ENCODE measurements around the gene TBC1D21.

TBC1D21 gene

DNA sequence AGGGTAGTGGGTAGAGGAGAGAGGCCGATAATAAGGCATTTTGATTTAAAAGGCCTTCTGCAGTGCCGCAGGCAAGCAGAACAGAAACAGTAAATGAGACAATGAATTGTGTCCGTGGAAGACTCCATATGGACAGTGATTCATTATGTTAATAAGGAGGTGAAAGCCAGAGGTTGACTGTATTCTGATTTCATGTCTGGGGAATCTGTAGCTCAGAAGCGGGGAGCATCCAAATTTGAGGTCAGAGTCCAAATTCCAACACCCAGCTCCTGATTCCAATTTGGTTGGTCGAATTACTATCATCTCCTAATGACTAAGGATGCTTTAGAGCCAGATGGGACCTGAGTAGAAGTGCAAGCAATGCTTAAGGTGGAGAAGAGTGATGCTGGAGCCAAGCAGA lies 1.0 kb upstream of the TBC1D21 start:
- no peak for TF ChIP-seq CTCF (IDR thresholded peaks at IDR 0.05; ENCODE audit: control insufficient read depth, insufficient read depth, low read depth, low read length, missing control alignments)
- no peak overlapping the region for H3K4me3 ChIP-seq (ENCODE audit: control insufficient read depth, low read depth, low read length)
- peak; percentile 43 for DNase-seq (ENCODE audit: low read depth)

- no peak overlapping the region for H3K4me3 ChIP-seq (ENCODE audit: control insufficient read depth, low read depth, low read length)
- TF ChIP-seq CTCF (IDR thresholded peaks at IDR 0.05; ENCODE audit: control insufficient read depth, insufficient read depth, low read depth, low read length, missing control alignments): peak; percentile 50
- peak; percentile 20 for DNase-seq (ENCODE audit: low read depth)
Measured at GRCh38 chr15:73873889-73874511, 636 bp downstream of the TBC1D21 start.

- no peak for TF ChIP-seq CTCF (IDR thresholded peaks at IDR 0.05; ENCODE audit: control insufficient read depth, insufficient read depth, low read depth, low read length, missing control alignments)
- no peak for DNase-seq (ENCODE audit: low read depth)
- H3K4me3 ChIP-seq (ENCODE audit: control insufficient read depth, low read depth, low read length): no peak overlapping the region
Measured at GRCh38 chr15:73879426-73879825, 6.1 kb downstream of the TBC1D21 start.

- H3K4me3 ChIP-seq (ENCODE audit: control insufficient read depth, low read depth, low read length): no peak overlapping the region
- TF ChIP-seq CTCF (IDR thresholded peaks at IDR 0.05; ENCODE audit: control insufficient read depth, insufficient read depth, low read depth, low read length, missing control alignments): no peak
- no peak for DNase-seq (ENCODE audit: low read depth)
Measured at GRCh38 chr15:73881579-73882320, 8.4 kb downstream of the TBC1D21 start.

GRCh38 chr15:73882761-73883419 lies 9.5 kb downstream of the TBC1D21 start:
- H3K4me3 ChIP-seq (ENCODE audit: control insufficient read depth, low read depth, low read length): no peak overlapping the region
- TF ChIP-seq CTCF (IDR thresholded peaks at IDR 0.05; ENCODE audit: control insufficient read depth, insufficient read depth, low read depth, low read length, missing control alignments): no peak
- DNase-seq (ENCODE audit: low read depth): no peak

- H3K4me3 ChIP-seq (ENCODE audit: control insufficient read depth, low read depth, low read length): no peak overlapping the region
- no peak for DNase-seq (ENCODE audit: low read depth)
- TF ChIP-seq CTCF (IDR thresholded peaks at IDR 0.05; ENCODE audit: control insufficient read depth, insufficient read depth, low read depth, low read length, missing control alignments): no peak
Measured at GRCh38 chr15:73884159-73884558, 10.8 kb downstream of the TBC1D21 start.

All from AG09309 (cell line).